Endothelial cell of umbilical vein (primary cell): ENCODE measurements around the gene DENND2A. TPM values are rescaled to one million over a fixed set of nuclear protein-coding genes. Genes with fewer than 3 reads are reported as not detected.

Experiments used
- BruUV-seq: library from RNA; stranded (reverse); fragments of 400-500 nt; replicated peaks from 2 replicates; lab custom pipeline; 2021; lab: Mats Ljungman, UMichigan
- CTCF ChIA-PET: fragments of 300-600, 350-600 bp; sonication (Branson Sonifier 250); formaldehyde crosslinking; loops from one replicate; lab custom pipeline; 2021; ENCODE audit warnings: antibody characterized with exemption, inconsistent platforms; lab: Charles Lee
- POLR2A ChIA-PET: fragments of 300-600, 350-600 bp; sonication (Branson Sonifier 250); formaldehyde crosslinking; loops from one replicate; lab custom pipeline; 2021; ENCODE audit warnings: antibody characterized with exemption, inconsistent platforms; lab: Charles Lee
- DNase-seq: peaks from one replicate; pipeline ENCODE4 v3.0.0-alpha.2; 2011; ENCODE audit warnings: low read depth, low spot score
- FAIRE-seq: peaks from 2 replicates; lab custom pipeline; 2011; peaks lifted over from hg19 to GRCh38; lab: Jason Lieb, UNC
- H2AFZ ChIP-seq: 2 replicates; pipeline ENCODE4 v1.6.0; 2012; ENCODE audit warnings: low read depth, low read length, control low read depth, inconsistent platforms
- H3K27ac ChIP-seq: 2 replicates; pipeline ENCODE4 v1.5.1; 2011; ENCODE audit warnings: low read depth, mild to moderate bottlenecking, control low read depth, low read length, moderate library complexity; ENCODE audit not compliant: insufficient read depth
- H3K27me3 ChIP-seq, 2 experiments: 2 replicates each; pipeline versions ENCODE4 v1.6.0 to v1.6.1; 2011; ENCODE audit warnings: low read length in 2 of 2, mixed read lengths in 1 of 2; ENCODE audit not compliant: control insufficient read depth in 2 of 2, insufficient read depth in 2 of 2
- H3K36me3 ChIP-seq, 2 experiments: 2 replicates in 1 of 2; 3 replicates in 1 of 2; pipeline ENCODE4 v1.5.1; 2011; ENCODE audit warnings: low read length in 2 of 2, mild to moderate bottlenecking in 1 of 2, moderate library complexity in 1 of 2; ENCODE audit not compliant: control insufficient read depth in 2 of 2, insufficient read depth in 2 of 2; ENCODE audit errors: extremely low read depth in 1 of 2
- H3K4me1 ChIP-seq: 3 replicates; pipeline ENCODE4 v1.5.1; 2011; ENCODE audit warnings: mild to moderate bottlenecking, low read length; ENCODE audit not compliant: control insufficient read depth, insufficient read depth; ENCODE audit errors: extremely low read depth
- H3K4me2 ChIP-seq: 2 replicates; pipeline ENCODE4 v1.6.1; 2011; ENCODE audit warnings: low read length, control low read depth, mixed read lengths; ENCODE audit not compliant: insufficient read depth
- H3K4me3 ChIP-seq, 3 experiments: fragments of 200-600 bp in 1 of 3; sonication (generic), shearing (Covaris generic) in 1 of 3; replicated peaks in 1 of 3; 2 replicates each; pipeline ENCODE4 v1.5.1; 2011 to 2016; ENCODE audit warnings: control low read depth in 3 of 3, low read length in 3 of 3, mild to moderate bottlenecking in 2 of 3, inconsistent platforms in 1 of 3, low read depth in 1 of 3, moderate library complexity in 1 of 3; ENCODE audit not compliant: insufficient read depth in 1 of 3
- H3K79me2 ChIP-seq: 2 replicates; pipeline ENCODE4 v1.6.0; 2012; ENCODE audit warnings: low read length, inconsistent platforms; ENCODE audit not compliant: control insufficient read depth, insufficient read depth
- H3K9ac ChIP-seq: replicated peaks from 2 replicates; pipeline ENCODE3; 2011; ENCODE audit warnings: low read length, control low read depth; ENCODE audit not compliant: insufficient read depth; ENCODE audit errors: extremely low read depth
- H3K9me1 ChIP-seq: replicated peaks from 3 replicates; pipeline ENCODE4 v1.6.0; 2011; ENCODE audit warnings: mild to moderate bottlenecking, low read length; ENCODE audit not compliant: control insufficient read depth, insufficient read depth; ENCODE audit errors: extremely low read depth
- H3K9me3 ChIP-seq: replicated peaks from 2 replicates; pipeline ENCODE4 v1.5.1; 2012; ENCODE audit warnings: low read length, inconsistent platforms; ENCODE audit not compliant: control insufficient read depth, insufficient read depth
- H4K20me1 ChIP-seq: replicated peaks from 2 replicates; pipeline ENCODE3; 2011; ENCODE audit warnings: mild to moderate bottlenecking, low read length; ENCODE audit not compliant: control insufficient read depth, insufficient read depth; ENCODE audit errors: extremely low read depth
- CTCF ChIP-seq, 2 donors: IDR thresholded peaks; 1 replicate in 1 of 2; 2 replicates in 1 of 2; pipeline ENCODE4 v1.5.1; 2011; ENCODE audit warnings: low read length in 2 of 2, mild to moderate bottlenecking in 2 of 2, moderate library complexity in 2 of 2, control low read depth in 1 of 2, inconsistent platforms in 1 of 2, low read depth in 1 of 2; ENCODE audit not compliant: insufficient read depth in 1 of 2; ENCODE audit errors: extremely low read depth in 1 of 2
- EZH2 ChIP-seq: IDR thresholded peaks from 2 replicates; pipeline ENCODE4 v1.6.1; 2012; ENCODE audit warnings: borderline replicate concordance, low read depth, mild to moderate bottlenecking, moderate library complexity, low read length, inconsistent platforms; ENCODE audit not compliant: severe bottlenecking
- FOS ChIP-seq: IDR thresholded peaks from 2 replicates; pipeline ENCODE4 v1.6.1; 2011; ENCODE audit warnings: mild to moderate bottlenecking, low read length, moderate library complexity, borderline replicate concordance; ENCODE audit not compliant: insufficient read depth
- MAX ChIP-seq: IDR thresholded peaks from 2 replicates; pipeline ENCODE4 v1.6.1; 2011; ENCODE audit not compliant: insufficient read depth, insufficient read length
- MYC ChIP-seq: IDR thresholded peaks from one replicate; pipeline ENCODE4 v1.6.1; 2011; ENCODE audit warnings: mild to moderate bottlenecking, low read depth, low read length
- POLR2A ChIP-seq: IDR thresholded peaks from 2 replicates; pipeline ENCODE4 v1.6.1; 2012; ENCODE audit warnings: low read depth, mild to moderate bottlenecking, control low read depth, low read length
- POLR2AphosphoS5 ChIP-seq: IDR thresholded peaks from 2 replicates; pipeline ENCODE4 v1.6.1; 2012; ENCODE audit warnings: low read depth, mild to moderate bottlenecking, control low read depth, low read length, moderate library complexity; ENCODE audit not compliant: insufficient read depth
- dilution Hi-C: fragments of 300-500 bp; cut with MboI; formaldehyde crosslinking; loops from one replicate; pipeline ENCODE4 v1.15.0; 2019; ENCODE audit warnings: low sequenced_read_pairs; ENCODE audit not compliant: extremely low pct_ligation_motif_present
- intact Hi-C: fragments of 100-400 bp; cut with micrococcal nuclease; formaldehyde crosslinking; loops from one replicate; pipeline ENCODE4 v1.10.0; 2022
- polyA plus RNA-seq, 4 experiments: library from polyadenylated mRNA; depleted of rRNA in 3 of 4; stranded (reverse) in 3 of 4; unstranded in 1 of 4; fragments of >200 nt; gene quantifications; 2 replicates each; pipeline versions ENCODE4 v1.2.1 to v1.2.3, GENCODE V29; 2011 to 2012; ENCODE audit warnings: missing spikeins in 1 of 4
- total RNA-seq: library from RNA; stranded (reverse); gene quantifications from 2 replicates; pipeline ENCODE4 v1.2.3, GENCODE V29; 2021

The DENND2A gene
- total and polyA plus RNA-seq, 2 donors (not counting 3 experiments of a cell fraction or from before 2014, with no cell fraction given), result 0.33 TPM; not detected in 1

DNA sequence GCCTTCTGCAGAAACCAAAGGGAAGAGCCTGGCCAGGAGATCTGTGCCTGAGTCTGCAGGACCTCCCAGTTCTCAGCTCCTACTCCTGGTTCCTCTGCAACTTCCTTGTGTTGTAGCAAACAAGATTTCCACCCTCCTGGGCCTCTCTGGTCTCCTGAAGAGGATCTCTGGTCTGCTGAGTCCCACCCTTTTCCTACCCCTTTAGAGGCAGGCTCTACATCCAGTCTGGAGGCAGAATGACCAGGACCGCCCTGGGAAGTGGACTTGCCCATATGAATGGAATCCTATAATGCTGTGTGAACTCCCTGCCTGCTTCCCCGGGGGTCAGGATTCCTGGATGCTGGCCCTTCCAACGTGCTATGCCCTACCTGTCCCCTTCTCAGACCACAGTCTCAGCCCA is 3.2 kb downstream of the DENND2A start:
- intact Hi-C loops (no loop called here), dilution Hi-C loops (no loop called here)
- H2AFZ ChIP-seq, result no peak overlapping the region
- peaks cover 30 to 33% of the 10 kb centered on the region in 2 experiments for H3K27me3 ChIP-seq
- no peak overlapping the region for H3K27ac ChIP-seq
- FAIRE-seq (no peak), DNase-seq (no peak)
- H3K79me2 ChIP-seq, result no peaks in the 10 kb centered on the region
- ChIA-PET CTCF (interaction anchor here (2.9 kb wide), 1 partner anchor 16 kb away, joined by 8 read pairs; no protein-coding TSS in a partner anchor), POLR2A (no interaction called here)
- H3K9me1 ChIP-seq, result no peaks in the 10 kb centered on the region
- H3K9me3 ChIP-seq, result no peaks in the 10 kb centered on the region
- no peaks in the 10 kb centered on the region for H4K20me1 ChIP-seq
- no peak overlapping the region for H3K9ac ChIP-seq
- H3K4me1 ChIP-seq, result peaks cover 2% of the 10 kb centered on the region
- no peak overlapping the region for H3K4me3 ChIP-seq
- H3K36me3 ChIP-seq, result no peaks in the 10 kb centered on the region
- no TSS peak for BruUV-seq
- no peak overlapping the region for H3K4me2 ChIP-seq
- TF ChIP-seq MAX (no peak), CTCF (IDR thresholded peaks at IDR 0.05; ENCODE audit: extremely low read depth in 1 of 2, insufficient read depth in 1 of 2, low read depth in 1 of 2, low read length in 2 of 2) (no peak), MYC (no peak), POLR2A (no peak), EZH2 (no peak), POLR2AphosphoS5 (no peak), FOS (no peak)
